Measurements from ENCODE around the gene RAB11FIP5.

The RAB11FIP5 gene

GRCh38 chr2:73034661-73035375, 77.9 kb downstream of the RAB11FIP5 start:
- Histone ChIP-seq H3K9me3 (ENCODE audit: control insufficient read depth in 1 of 2, low read length in 2 of 2) (no peaks in the 10 kb centered on the region), H3K36me3 (ENCODE audit: control insufficient read depth in 1 of 2, insufficient read depth in 2 of 2, low read length in 2 of 2) (peaks cover 0 to 16% of the 10 kb centered on the region in 2 donors), H3K4me3 (ENCODE audit: low read depth in 1 of 2, low read length in 2 of 2) (no peak overlapping the region), H3K27me3 (ENCODE audit: low read depth, low read length) (no peaks in the 10 kb centered on the region), H3K4me1 (ENCODE audit: control insufficient read depth in 1 of 2, insufficient read depth in 2 of 2, low read length in 2 of 2) (no peaks in the 10 kb centered on the region), H3K27ac (ENCODE audit: low read length) (no peak overlapping the region)

GRCh38 chr2:73033766-73034381, 78.9 kb downstream of the RAB11FIP5 start:
- H3K36me3 ChIP-seq (ENCODE audit: control insufficient read depth in 1 of 2, insufficient read depth in 2 of 2, low read length in 2 of 2) = peaks cover 0 to 12% of the 10 kb centered on the region in 2 donors
- H3K27ac ChIP-seq (ENCODE audit: low read length) = no peak overlapping the region
- no peaks in the 10 kb centered on the region for H3K4me1 ChIP-seq (ENCODE audit: control insufficient read depth in 1 of 2, insufficient read depth in 2 of 2, low read length in 2 of 2)
- H3K4me3 ChIP-seq (ENCODE audit: low read depth in 1 of 2, low read length in 2 of 2) = no peak overlapping the region
- no peaks in the 10 kb centered on the region for H3K27me3 ChIP-seq (ENCODE audit: low read depth, low read length)
- H3K9me3 ChIP-seq (ENCODE audit: control insufficient read depth in 1 of 2, low read length in 2 of 2) = no peaks in the 10 kb centered on the region

- no peaks in the 10 kb centered on the region for H3K9me3 ChIP-seq (ENCODE audit: control insufficient read depth in 1 of 2, low read length in 2 of 2)
- H3K27me3 ChIP-seq (ENCODE audit: low read depth, low read length) = no peaks in the 10 kb centered on the region
- no peaks in the 10 kb centered on the region for H3K4me1 ChIP-seq (ENCODE audit: control insufficient read depth in 1 of 2, insufficient read depth in 2 of 2, low read length in 2 of 2)
- peaks cover 0 to 11% of the 10 kb centered on the region in 2 donors for H3K36me3 ChIP-seq (ENCODE audit: control insufficient read depth in 1 of 2, insufficient read depth in 2 of 2, low read length in 2 of 2)
- H3K4me3 ChIP-seq (ENCODE audit: low read depth in 1 of 2, low read length in 2 of 2) = no peak overlapping the region
- no peak overlapping the region for H3K27ac ChIP-seq (ENCODE audit: low read length)
Measured at GRCh38 chr2:73033142-73033765, 79.5 kb downstream of the RAB11FIP5 start.

GRCh38 chr2:73032702-73033097, 80.0 kb downstream of the RAB11FIP5 start:
- Histone ChIP-seq H3K36me3 (ENCODE audit: control insufficient read depth in 1 of 2, insufficient read depth in 2 of 2, low read length in 2 of 2) (peaks cover 0 to 6% of the 10 kb centered on the region in 2 donors), H3K4me1 (ENCODE audit: control insufficient read depth in 1 of 2, insufficient read depth in 2 of 2, low read length in 2 of 2) (no peaks in the 10 kb centered on the region), H3K27me3 (ENCODE audit: low read depth, low read length) (no peaks in the 10 kb centered on the region), H3K4me3 (ENCODE audit: low read depth in 1 of 2, low read length in 2 of 2) (no peak overlapping the region), H3K27ac (ENCODE audit: low read length) (no peak overlapping the region), H3K9me3 (ENCODE audit: control insufficient read depth in 1 of 2, low read length in 2 of 2) (no peaks in the 10 kb centered on the region)

GRCh38 chr2:73031725-73032701, 80.7 kb downstream of the RAB11FIP5 start:
- H3K9me3 ChIP-seq (ENCODE audit: control insufficient read depth in 1 of 2, low read length in 2 of 2) = no peaks in the 10 kb centered on the region
- H3K4me3 ChIP-seq (ENCODE audit: low read depth in 1 of 2, low read length in 2 of 2) = no peak overlapping the region
- H3K27ac ChIP-seq (ENCODE audit: low read length) = no peak overlapping the region
- H3K4me1 ChIP-seq (ENCODE audit: control insufficient read depth in 1 of 2, insufficient read depth in 2 of 2, low read length in 2 of 2) = no peaks in the 10 kb centered on the region
- no peaks in the 10 kb centered on the region for H3K27me3 ChIP-seq (ENCODE audit: low read depth, low read length)
- H3K36me3 ChIP-seq (ENCODE audit: control insufficient read depth in 1 of 2, insufficient read depth in 2 of 2, low read length in 2 of 2) = peaks cover 0 to 6% of the 10 kb centered on the region in 2 donors

- Histone ChIP-seq H3K4me3 (ENCODE audit: low read depth in 1 of 2, low read length in 2 of 2) (no peak overlapping the region), H3K9me3 (ENCODE audit: control insufficient read depth in 1 of 2, low read length in 2 of 2) (no peaks in the 10 kb centered on the region), H3K27me3 (ENCODE audit: low read depth, low read length) (no peaks in the 10 kb centered on the region)
Measured at GRCh38 chr2:73031095-73031678, 81.6 kb downstream of the RAB11FIP5 start.

GRCh38 chr2:73028841-73029240, 83.9 kb downstream of the RAB11FIP5 start:
- H3K4me3 ChIP-seq (ENCODE audit: low read depth in 1 of 2, low read length in 2 of 2) = no peak overlapping the region
- H3K4me1 ChIP-seq (ENCODE audit: control insufficient read depth in 1 of 2, insufficient read depth in 2 of 2, low read length in 2 of 2) = no peaks in the 10 kb centered on the region
- no peak overlapping the region for H3K27ac ChIP-seq (ENCODE audit: low read length)

More at GRCh38 chr2:73031095-73031678, 81.6 kb downstream of the RAB11FIP5 start:
- Histone ChIP-seq H3K27ac (ENCODE audit: low read length) (no peak overlapping the region), H3K4me1 (ENCODE audit: control insufficient read depth in 1 of 2, insufficient read depth in 2 of 2, low read length in 2 of 2) (no peaks in the 10 kb centered on the region), H3K36me3 (ENCODE audit: control insufficient read depth in 1 of 2, insufficient read depth in 2 of 2, low read length in 2 of 2) (peaks cover 0 to 1% of the 10 kb centered on the region in 2 donors)

GRCh38 chr2:73027340-73027739, 85.4 kb downstream of the RAB11FIP5 start:
- no peak overlapping the region for H3K27ac ChIP-seq (ENCODE audit: low read length)
- H3K9me3 ChIP-seq (ENCODE audit: control insufficient read depth in 1 of 2, low read length in 2 of 2) = no peaks in the 10 kb centered on the region
- no peaks in the 10 kb centered on the region for H3K27me3 ChIP-seq (ENCODE audit: low read depth, low read length)
- no peaks in the 10 kb centered on the region for H3K4me1 ChIP-seq (ENCODE audit: control insufficient read depth in 1 of 2, insufficient read depth in 2 of 2, low read length in 2 of 2)
- H3K4me3 ChIP-seq (ENCODE audit: low read depth in 1 of 2, low read length in 2 of 2) = no peak overlapping the region
- no peaks in the 10 kb centered on the region for H3K36me3 ChIP-seq (ENCODE audit: control insufficient read depth in 1 of 2, insufficient read depth in 2 of 2, low read length in 2 of 2)

More at GRCh38 chr2:73028841-73029240, 83.9 kb downstream of the RAB11FIP5 start:
- H3K9me3 ChIP-seq (ENCODE audit: control insufficient read depth in 1 of 2, low read length in 2 of 2) = no peaks in the 10 kb centered on the region
- H3K27me3 ChIP-seq (ENCODE audit: low read depth, low read length) = no peaks in the 10 kb centered on the region
- no peaks in the 10 kb centered on the region for H3K36me3 ChIP-seq (ENCODE audit: control insufficient read depth in 1 of 2, insufficient read depth in 2 of 2, low read length in 2 of 2)

- peaks cover 8 to 18% of the 10 kb centered on the region in 2 donors for H3K36me3 ChIP-seq (ENCODE audit: control insufficient read depth in 1 of 2, insufficient read depth in 2 of 2, low read length in 2 of 2)
- H3K27me3 ChIP-seq (ENCODE audit: low read depth, low read length) = no peaks in the 10 kb centered on the region
- H3K4me1 ChIP-seq (ENCODE audit: control insufficient read depth in 1 of 2, insufficient read depth in 2 of 2, low read length in 2 of 2) = no peaks in the 10 kb centered on the region
- no peak overlapping the region for H3K4me3 ChIP-seq (ENCODE audit: low read depth in 1 of 2, low read length in 2 of 2)
- H3K27ac ChIP-seq (ENCODE audit: low read length) = no peak overlapping the region
- H3K9me3 ChIP-seq (ENCODE audit: control insufficient read depth in 1 of 2, low read length in 2 of 2) = no peaks in the 10 kb centered on the region
Measured at GRCh38 chr2:73023497-73023896, 89.3 kb downstream of the RAB11FIP5 start.

Measured in muscle layer of duodenum (tissue), 2 donors.